Activated CD4-positive, CD25-positive, alpha-beta regulatory T cell (primary cell): ENCODE measurements around the gene LSM12.
"Not testable (repeated sequence)": the region's sequence is repeated elsewhere in the genome, so short reads cannot be mapped to it uniquely, and the experiment has no call there.

ENCODE experiments used
- DNase-seq, 4 experiments: peaks; one replicate each; lab custom pipeline; 2025; lab: John Stamatoyannopoulos, UW

The LSM12 gene

DNA sequence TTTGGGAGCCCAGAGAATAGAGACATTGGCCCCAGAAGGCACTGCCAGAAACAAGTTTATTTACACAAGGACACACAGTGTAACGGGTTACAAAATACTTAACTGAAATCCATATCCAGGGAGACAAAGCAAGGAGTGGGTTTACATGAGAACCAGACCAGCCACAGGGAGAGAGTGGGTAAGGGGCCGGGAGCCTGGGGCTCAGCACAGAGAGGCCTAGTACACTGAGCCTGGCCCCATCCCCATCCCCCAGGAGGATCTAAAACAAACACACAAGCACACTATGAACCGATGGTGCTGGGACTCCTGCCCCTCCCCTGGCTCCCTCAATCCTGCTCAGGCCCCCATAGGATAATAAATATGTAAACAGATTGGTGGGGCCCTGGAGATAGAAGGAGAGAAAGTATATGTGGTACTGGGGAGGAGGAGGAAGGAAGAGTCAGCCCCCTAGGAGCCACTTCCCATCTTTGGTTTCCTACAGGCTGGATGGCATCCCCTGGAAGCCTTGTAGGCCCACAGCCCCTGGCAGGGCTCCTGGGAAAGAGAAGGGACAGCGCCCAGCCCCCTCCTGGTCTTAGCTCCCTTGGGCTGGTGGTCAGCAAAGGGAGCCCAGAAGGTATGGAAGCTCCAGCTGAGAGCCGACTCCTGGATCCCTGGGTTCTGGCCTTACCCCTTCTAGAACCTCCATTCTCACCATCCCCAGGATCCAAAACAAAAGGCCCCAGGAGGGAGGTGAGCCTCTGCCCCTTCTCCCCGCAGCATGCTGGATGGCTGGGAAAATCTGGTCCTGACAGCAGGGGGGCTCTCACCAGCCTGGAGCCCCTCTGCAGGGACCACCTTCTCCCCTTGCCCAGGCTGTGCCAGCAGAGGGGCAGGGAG lies 10.5 kb upstream of the LSM12 start:
- no peak for DNase-seq

DNA sequence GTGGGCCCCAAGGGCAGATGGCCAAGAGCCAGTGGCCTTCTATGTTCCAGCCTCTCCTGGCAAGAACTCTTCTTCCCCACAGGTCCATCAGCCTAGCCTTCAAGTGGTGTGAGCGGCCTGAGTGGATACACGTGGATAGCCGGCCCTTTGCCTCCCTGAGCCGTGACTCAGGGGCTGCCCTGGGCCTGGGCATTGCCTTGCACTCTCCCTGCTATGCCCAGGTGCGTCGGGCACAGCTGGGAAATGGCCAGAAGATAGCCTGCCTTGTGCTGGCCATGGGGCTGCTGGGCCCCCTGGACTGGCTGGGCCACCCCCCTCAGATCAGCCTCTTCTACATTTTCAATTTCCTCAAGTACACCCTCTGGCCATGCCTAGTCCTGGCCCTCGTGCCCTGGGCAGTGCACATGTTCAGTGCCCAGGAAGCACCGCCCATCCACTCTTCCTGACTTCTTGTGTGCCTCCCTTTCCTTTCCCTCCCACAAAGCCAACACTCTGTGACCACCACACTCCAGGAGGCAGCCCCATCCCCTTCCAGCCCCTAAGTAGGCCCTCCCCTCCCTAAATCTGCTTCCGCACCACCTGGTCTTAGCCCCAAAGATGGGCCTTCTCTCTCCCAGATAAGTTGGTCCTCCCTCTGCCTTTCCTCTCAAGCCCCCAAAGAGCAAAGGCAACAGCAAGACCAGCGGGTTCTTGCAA lies 9.3 kb upstream of the LSM12 start:
- no peak for DNase-seq

DNA sequence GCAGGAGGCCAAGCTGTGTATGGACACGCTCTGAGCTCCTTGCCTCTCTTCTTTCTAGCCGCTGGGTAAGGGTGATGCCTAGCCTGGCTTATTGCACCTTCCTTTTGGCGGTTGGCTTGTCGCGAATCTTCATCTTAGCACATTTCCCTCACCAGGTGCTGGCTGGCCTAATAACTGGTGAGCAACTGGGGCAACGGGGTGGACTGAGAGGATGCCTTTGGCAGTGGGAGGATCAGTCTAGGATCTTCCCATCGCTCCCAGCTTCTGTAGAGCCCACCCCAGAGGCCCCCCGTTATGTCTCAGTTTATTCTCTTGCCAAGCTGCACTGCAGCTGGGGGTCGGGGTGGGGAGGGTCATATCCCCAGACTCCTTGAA lies 8.4 kb upstream of the LSM12 start:
- DNase-seq = no peak

DNA sequence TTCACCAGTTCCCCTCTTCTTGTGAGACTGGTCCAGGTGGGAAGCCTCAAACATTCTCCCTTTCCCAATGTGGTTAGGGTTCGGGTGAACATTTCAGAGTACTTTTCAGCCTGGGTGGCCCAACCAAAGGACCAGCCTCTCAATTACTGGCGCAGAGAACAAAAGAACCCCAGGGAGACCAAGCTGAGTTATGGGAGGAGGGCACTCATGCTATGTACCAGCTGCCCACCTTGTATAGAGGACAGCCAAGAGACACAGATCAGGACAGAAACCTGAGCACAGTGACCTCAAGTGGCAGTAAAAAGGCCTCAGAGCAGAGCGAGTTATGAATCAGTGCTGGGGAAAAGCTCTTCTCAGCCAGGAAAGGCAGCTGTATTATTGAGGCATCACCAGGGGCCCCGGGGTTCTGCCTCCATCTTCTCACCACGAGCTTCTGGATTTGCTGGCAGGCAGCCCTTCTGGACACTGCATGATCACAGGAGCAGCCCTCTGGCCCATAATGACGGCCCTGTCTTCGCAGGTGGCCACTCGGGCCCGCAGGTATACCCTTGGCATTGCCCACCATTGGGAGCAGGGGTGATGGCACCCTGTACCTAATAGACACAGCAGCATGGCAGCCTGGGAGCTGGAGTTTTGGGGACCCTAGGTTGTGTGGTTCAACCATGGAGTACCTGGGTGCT lies 7.9 kb upstream of the LSM12 start:
- no peak for DNase-seq

DNA sequence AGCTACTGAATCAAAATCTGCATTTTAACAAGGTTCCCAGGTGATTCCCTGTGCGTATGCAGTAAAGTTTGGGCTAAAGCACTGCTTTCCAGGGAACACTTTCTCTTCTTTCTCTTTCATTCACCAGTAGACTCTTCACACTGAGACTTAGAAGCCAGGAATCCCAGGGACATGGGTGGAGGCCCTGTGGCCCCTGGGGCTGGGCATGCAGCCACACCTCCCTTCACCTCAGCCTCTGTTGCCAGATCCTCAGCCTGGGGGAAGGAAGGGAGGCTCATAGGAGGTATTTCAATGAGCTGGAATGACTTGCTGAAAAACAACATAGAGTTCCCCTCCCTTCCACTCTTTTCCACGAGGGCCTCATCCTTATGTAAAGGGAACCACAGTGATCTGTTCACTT lies 5.3 kb upstream of the LSM12 start:
- DNase-seq = no peak

DNA sequence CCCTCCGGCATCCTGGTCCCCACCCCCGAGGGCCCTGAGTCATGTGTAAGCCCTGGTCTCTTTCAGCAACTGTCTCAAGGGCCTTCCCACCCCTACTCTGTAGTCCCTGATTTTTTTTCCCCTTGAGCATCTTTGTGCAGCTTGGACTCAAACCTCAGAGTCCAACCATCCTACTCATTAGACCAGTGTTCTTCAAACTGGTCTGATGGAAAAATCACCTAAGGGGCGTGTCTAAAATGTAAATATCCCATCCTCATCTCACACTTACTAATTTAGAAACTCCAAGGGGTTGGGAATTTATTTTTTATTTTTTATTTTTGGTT lies 4.7 kb upstream of the LSM12 start:
- DNase-seq = peak in 1 of 4 experiments; percentile 14

DNA sequence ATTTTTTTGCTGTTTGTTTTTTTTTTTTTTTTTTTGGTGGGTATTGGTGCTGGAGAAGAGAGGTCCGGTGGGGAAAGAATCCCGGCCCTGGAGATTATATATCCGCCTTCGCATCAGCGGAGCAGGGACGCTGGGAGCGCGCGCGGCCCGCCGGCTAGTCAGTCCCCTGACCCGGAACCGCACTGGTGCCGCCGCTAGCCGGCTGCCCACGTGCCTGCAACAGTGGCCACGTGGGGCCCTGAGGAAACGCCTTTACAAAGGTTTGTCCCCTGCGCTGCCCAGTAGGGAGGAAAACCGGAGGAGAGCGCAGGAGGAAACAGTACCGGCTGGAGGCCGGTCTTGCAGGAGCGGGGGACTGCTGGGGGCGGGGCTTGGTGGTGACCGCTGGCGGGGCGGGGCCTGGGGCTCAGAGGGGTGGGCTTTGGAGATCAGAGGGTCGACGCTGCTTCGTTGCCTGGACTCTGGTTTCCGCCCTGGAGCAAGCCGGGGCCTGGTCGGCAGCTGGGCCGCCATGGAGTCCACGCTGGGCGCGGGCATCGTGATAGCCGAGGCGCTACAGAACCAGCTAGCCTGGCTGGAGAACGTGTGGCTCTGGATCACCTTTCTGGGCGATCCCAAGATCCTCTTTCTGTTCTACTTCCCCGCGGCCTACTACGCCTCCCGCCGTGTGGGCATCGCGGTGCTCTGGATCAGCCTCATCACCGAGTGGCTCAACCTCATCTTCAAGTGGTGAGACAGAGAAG lies 4.2 kb upstream of the LSM12 start, which contains the start of gene G6PC3:
Gene G6PC3, plus strand, starts transcription at position 281 of the 743 bp plus-strand sequence. Its CDS starts 231 bp downstream, at position 512.
- peak; percentile 48 to 63 (median 58) for DNase-seq

DNA sequence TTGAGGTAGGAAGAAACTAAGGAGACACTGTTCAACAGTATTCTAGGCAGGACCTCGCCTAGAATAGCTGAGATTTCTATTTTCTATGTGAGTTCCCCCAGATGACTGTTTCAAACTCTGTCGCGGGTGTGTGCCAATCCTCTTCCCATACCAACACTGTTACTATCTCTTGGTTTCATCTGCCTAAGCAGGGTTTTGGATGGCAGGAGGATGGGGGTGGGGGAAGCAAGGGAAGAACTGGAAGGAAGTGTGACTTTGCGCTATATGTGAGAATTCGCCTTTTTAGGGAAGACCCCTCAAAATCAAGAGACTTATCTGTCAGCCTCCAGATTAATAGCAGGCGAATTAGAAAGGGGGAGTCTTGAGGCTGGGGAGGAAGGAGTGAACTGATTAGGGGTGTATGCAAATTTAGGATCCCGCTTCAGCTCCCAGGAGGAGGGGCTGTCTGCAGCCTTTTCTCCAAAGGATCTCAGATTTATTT lies 3.5 kb upstream of the LSM12 start:
- DNase-seq = no peak

DNA sequence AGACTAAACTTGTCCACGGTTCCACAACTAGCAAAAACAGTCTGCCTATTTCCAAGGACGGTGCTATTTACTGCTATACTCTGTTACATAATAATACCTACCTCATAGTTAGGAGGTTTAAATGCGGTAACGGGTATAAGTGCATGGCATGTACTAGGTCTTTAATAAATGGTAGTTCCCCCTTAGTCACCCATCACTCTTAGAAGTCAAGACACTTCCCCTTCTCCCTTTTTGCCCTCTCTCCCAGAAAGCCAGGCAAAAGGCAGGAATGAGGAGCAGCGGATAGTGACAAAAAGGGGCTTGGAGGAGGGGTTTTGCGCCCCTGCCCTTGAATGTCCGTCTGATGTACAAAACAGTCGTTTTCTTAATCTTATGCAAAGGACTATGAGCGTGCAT lies 1.1 kb upstream of the LSM12 start:
- no peak for DNase-seq

DNA sequence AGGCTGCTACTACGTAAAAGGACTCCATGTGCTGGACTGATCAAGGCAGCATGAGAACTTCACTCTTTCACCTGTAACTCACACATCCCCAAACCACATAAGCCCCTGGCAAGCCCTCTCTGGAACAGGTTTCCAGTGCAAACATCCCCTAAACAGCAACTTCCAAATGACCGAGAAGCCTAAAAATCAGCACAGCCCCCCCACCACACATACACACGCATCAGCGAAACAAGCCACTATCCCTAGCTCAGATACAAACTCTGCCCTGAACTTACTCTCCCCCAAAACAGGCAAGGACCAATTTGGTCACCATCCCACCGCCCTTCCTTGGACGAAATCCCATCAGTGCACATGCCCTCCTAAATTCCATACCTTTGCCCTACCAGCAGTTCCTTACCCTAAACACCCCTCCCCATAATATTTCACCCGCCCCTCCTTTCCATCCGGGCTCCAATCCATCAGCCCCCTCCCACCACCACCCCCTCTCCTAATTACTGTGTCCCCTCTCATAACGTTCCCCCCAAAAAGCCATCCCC lies 735 bp downstream of the LSM12 start:
- DNase-seq = no peak

DNA sequence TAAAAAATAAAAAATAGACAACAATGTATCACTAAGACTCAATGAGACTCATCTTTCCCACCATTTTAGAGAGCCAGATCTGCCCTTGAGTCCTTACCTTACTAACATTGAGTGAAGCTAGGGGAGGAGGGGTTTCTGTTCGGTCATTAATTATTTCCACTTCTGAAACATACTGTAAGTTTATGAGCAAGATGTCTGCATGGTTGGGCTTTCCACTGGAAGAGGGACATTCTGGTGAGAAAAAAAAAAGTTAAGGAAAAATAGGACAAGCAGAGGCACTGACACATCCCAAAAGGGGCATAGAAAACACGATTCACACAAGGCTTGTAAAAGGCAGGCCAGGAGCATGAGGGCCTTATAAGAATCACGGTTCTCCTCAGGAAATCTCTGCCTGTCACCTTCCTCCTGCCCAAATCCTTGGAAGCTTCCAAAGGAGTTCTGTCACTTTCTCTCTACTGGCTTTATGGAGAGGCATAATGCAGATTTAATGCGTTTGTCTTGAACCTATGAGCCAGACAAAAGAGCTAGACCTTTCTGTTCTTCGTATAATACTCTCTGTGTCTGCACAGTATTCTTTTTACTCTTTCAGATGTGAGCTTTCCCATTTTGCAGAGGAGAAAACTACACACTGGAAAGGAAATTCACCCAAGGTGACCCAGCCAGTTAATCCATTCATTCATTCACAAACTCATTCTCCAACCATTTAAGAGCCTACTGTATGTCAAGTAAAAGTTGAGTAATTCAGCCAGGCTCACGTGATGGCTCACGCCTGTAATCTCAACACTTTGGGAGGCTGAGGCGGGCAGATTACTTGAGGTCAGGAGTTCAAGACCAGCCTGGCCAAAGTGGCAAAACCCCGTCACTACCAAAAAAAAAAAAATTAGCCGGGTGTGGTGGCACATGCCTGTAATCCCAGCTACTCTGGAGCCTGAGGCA lies 2.5 kb downstream of the LSM12 start:
- DNase-seq = no peak

DNA sequence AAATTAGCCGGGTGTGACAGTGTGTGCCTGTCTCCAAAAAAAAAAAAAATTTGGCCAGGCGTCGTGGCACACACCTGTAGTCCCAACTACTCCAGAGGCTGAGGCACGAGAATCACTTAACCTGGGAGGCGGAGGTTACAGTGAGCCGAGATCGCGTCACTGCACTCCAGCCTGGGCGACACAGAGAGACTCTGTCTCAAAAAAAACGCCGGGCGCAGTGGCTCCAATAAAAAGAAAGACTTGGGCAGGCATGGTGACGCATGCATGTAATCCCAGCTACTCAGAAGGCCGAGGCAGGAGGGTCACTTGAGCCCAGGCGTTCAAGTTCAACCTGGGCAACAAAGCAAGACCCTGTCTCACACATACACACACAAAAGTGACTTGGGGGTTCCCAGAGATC lies 3.6 kb downstream of the LSM12 start:
- DNase-seq = no peak

DNA sequence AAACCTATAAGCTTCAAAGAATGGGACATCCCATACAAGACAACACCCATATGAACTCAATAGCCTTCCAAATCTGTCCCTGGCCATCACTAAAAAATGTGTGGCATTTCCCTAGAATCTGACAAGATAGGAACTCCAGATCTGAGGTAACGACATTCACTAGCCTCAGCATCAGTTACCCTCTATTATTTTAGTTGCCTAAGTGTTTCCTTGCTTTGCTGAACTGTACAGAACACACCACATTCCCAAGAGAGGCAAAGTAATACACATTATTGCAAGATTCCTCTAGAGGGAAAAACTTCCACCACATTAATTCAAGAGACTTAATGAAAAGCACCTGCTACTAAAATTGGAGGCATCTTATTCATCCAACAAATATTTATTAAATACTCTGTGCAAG lies 5.0 kb downstream of the LSM12 start:
- DNase-seq = no peak

DNA sequence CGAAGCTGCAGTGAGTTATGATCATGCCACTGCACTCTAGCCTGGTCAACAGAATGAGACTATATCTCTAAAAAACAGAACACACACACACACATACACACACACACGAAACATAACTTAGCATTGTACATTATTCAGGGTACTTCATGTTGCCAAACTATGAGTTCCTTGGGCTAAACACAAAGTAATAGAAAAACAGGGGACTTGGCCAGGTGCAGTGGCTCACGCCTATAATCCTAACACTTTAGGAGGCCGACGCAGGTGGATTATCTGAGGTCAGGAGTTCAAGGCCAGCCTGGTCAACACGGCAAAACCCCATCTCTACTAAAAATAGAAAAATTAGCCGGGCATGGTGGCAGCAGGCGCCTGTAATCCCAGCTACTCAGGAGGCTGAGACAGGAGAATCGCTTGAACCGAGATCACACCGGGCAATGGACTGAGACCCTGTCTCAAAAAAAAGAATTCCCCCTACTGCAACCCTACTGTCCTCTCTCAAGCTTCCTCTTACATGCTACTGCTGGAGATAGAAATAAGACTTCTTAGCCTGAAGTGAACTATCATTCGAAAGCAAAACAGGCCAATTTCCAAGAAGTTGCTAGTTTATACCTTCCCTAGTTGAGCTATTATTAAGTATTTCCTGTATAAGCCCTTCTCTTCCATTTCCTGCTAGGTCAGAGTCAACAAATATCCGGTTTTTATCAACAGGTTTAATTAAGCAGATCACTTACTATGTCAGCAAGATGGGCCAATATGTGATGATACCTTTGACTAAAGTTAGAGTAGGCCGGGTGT lies 7.2 kb downstream of the LSM12 start:
- DNase-seq = no peak

DNA sequence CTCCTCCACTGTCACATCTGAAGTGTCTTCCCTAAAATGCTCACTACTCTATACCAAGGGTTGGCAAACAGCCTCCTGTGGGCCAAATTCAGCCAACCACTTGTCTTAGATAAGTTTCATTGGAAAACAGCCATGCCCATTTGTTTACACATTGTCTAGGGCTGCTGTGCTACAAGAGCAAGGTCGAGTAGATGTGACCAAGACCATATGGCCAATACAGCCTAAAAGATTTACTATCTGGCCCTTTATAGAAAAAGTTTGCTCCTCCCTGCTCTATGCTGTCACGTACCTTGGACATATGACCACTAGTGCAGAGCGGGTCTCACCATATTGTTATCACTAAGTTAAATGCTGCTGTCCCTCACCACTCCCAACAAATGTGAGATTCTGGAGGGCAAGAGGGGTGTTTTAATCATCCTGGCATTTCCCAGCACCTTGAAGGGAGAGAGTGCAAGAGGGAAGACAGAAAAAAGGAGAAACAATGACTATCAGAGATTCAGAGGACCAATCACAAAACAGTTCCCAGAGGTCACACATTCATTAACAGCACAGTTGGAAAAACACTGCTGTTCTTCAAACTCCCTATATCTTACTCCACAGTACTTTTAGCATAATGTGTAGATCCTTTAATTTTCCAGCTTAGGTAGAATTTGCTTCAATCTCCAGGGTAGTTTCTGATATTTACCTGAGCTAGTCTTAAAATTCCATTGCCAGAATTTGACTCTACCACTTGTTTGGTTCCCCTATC lies 13.2 kb downstream of the LSM12 start:
- DNase-seq = no peak

DNA sequence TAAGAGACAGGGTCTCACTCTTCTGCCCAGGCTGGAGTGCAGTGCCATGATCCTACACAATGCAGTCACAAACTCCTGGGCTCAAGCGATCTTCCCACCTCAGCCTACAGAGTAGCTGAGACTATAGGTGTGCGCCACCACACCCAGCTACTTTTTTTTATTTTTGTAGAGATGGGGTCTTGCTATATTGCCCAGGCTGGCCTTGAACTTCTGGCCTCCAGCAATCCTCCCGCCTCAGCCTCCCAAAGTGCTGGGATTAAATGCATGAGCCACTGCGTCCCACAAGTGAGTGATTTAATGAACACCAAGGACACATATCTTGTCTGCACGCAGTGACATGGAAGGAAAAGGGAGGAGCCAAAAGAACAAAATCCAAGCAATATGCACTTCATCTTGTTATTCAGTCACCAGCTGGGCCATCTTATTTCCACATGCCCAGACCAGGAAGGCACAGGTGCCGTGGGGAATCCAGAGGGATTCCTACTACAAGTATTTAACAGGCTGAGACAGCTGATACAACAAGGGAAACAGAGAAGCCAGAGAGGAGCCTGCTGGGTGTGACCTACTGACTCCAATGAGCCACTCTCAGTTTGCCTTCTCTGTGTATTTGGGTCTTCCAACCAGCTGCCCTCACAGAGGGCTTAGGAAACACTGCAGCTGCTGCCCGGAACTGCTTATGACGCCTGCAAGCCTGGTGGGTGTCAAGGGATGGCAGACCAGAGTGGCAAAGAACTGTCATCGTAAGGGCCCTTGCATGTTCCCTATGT lies 17.0 kb downstream of the LSM12 start:
- DNase-seq = no peak

DNA sequence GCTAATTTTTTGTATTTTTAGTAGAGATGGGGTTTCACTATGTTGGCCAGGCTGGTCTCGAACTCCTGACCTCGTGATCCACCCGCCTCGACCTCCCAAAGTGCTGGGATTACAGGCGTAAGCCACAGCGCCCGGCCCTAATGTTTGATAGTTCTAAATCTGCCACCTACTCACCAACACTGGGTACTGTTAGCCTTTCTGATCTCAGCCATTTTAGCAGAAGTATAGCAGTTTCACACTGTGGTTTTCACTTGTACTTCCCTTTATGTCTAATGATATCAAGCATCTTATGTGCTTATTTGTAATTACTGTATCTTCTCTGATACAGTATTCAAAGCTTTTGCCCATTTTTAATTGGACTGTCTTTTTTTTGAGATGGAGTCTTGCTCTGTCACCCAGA lies 19.6 kb downstream of the LSM12 start:
- not testable (repeated sequence) for DNase-seq

DNA sequence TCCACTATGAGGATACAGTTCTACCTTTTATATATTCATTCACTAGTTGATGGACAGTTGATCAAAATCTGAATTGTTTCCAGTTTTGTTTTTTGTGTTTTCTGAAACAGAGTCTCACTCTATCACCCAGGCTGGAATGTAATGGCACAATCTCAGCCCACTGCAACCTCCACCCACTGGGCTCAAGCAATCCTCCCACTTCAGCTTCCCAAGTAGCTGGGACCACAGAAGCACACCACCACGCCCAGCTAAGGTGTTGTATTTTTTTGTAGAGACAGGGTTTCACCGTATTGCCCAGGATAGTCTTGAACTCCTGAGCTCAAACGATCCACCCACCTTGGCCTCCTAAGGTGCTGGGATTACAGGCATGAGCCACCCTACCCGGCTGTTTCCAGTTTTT lies 21.0 kb downstream of the LSM12 start:
- no peak for DNase-seq
